ENCODE results near the gene BRDT. TPM values are rescaled to one million over a fixed set of nuclear protein-coding genes. Genes with fewer than 3 reads are reported as not detected.

Gene BRDT
- total and polyA plus RNA-seq, 2 of the 8 experiments (the other 6 are each of a cell fraction or from before 2014, with no cell fraction given): 0.08 TPM; not detected in 1

DNA sequence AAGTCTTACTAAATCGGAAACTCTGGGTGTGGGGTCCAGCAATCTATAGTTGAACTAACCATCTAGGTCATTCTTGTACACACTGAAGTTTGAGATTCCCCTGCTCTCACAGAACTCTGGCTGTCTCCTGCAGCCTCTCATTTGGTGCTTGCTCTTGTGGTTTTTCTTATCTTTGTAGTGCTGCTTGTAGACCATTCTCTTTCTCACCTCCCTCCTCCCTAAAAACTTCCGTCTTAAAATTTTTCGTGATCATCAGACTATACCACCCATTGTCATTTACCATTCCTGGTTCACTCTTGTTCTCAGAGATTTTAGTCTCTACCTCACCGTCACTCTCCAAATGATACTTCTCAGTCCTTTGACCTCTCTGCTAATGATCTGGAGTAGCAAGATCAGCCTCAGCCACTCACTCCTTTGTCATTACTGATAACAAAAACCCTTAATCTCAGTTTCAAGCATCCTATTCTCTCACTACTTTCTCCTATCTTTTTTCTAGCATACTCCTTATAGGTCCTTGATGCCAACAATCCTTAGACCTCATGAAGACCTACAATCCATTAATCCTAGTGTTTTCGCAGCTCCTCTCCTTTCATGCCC lies 67.6 kb downstream of the BRDT start (continued):
- TF ChIP-seq, protein P1, sequence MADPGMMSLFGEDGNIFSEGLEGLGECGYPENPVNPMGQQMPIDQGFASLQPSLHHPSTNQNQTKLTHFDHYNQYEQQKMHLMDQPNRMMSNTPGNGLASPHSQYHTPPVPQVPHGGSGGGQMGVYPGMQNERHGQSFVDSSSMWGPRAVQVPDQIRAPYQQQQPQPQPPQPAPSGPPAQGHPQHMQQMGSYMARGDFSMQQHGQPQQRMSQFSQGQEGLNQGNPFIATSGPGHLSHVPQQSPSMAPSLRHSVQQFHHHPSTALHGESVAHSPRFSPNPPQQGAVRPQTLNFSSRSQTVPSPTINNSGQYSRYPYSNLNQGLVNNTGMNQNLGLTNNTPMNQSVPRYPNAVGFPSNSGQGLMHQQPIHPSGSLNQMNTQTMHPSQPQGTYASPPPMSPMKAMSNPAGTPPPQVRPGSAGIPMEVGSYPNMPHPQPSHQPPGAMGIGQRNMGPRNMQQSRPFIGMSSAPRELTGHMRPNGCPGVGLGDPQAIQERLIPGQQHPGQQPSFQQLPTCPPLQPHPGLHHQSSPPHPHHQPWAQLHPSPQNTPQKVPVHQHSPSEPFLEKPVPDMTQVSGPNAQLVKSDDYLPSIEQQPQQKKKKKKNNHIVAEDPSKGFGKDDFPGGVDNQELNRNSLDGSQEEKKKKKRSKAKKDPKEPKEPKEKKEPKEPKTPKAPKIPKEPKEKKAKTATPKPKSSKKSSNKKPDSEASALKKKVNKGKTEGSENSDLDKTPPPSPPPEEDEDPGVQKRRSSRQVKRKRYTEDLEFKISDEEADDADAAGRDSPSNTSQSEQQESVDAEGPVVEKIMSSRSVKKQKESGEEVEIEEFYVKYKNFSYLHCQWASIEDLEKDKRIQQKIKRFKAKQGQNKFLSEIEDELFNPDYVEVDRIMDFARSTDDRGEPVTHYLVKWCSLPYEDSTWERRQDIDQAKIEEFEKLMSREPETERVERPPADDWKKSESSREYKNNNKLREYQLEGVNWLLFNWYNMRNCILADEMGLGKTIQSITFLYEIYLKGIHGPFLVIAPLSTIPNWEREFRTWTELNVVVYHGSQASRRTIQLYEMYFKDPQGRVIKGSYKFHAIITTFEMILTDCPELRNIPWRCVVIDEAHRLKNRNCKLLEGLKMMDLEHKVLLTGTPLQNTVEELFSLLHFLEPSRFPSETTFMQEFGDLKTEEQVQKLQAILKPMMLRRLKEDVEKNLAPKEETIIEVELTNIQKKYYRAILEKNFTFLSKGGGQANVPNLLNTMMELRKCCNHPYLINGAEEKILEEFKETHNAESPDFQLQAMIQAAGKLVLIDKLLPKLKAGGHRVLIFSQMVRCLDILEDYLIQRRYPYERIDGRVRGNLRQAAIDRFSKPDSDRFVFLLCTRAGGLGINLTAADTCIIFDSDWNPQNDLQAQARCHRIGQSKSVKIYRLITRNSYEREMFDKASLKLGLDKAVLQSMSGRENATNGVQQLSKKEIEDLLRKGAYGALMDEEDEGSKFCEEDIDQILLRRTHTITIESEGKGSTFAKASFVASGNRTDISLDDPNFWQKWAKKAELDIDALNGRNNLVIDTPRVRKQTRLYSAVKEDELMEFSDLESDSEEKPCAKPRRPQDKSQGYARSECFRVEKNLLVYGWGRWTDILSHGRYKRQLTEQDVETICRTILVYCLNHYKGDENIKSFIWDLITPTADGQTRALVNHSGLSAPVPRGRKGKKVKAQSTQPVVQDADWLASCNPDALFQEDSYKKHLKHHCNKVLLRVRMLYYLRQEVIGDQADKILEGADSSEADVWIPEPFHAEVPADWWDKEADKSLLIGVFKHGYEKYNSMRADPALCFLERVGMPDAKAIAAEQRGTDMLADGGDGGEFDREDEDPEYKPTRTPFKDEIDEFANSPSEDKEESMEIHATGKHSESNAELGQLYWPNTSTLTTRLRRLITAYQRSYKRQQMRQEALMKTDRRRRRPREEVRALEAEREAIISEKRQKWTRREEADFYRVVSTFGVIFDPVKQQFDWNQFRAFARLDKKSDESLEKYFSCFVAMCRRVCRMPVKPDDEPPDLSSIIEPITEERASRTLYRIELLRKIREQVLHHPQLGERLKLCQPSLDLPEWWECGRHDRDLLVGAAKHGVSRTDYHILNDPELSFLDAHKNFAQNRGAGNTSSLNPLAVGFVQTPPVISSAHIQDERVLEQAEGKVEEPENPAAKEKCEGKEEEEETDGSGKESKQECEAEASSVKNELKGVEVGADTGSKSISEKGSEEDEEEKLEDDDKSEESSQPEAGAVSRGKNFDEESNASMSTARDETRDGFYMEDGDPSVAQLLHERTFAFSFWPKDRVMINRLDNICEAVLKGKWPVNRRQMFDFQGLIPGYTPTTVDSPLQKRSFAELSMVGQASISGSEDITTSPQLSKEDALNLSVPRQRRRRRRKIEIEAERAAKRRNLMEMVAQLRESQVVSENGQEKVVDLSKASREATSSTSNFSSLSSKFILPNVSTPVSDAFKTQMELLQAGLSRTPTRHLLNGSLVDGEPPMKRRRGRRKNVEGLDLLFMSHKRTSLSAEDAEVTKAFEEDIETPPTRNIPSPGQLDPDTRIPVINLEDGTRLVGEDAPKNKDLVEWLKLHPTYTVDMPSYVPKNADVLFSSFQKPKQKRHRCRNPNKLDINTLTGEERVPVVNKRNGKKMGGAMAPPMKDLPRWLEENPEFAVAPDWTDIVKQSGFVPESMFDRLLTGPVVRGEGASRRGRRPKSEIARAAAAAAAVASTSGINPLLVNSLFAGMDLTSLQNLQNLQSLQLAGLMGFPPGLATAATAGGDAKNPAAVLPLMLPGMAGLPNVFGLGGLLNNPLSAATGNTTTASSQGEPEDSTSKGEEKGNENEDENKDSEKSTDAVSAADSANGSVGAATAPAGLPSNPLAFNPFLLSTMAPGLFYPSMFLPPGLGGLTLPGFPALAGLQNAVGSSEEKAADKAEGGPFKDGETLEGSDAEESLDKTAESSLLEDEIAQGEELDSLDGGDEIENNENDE (IDR thresholded peaks at IDR 0.05; ENCODE audit: insufficient replicate concordance, low read length): no peak
- no peak for TF ChIP-seq RXRA (IDR thresholded peaks at IDR 0.05; ENCODE audit: insufficient read depth, low read depth, low read length)
- TF ChIP-seq POLR2AphosphoS5 (IDR thresholded peaks at IDR 0.05; ENCODE audit: low read depth, low read length): no peak
- TF ChIP-seq TAF7 (optimal IDR thresholded peaks at IDR 0.05; ENCODE audit: borderline replicate concordance, low read depth, low read length): no peak
- no peak for TF ChIP-seq CEBPB (IDR thresholded peaks at IDR 0.05; ENCODE audit: low read depth, low read length)
- TF ChIP-seq KDM1A (IDR thresholded peaks at IDR 0.05; ENCODE audit: borderline replicate concordance, low read length): no peak
- TF ChIP-seq CBX5 (IDR thresholded peaks at IDR 0.05; ENCODE audit: low read depth, low read length): no peak
- no peak for TF ChIP-seq RBBP5 (IDR thresholded peaks at IDR 0.05; ENCODE audit: borderline replicate concordance, low read depth, low read length)
- no peak for TF ChIP-seq CREB1 (IDR thresholded peaks at IDR 0.05)
